H9 (cell line): ENCODE results near the gene ZNF582. TPM values are rescaled to one million over a fixed set of nuclear protein-coding genes. Genes with fewer than 3 reads are reported as not detected.

Experiments
- DNase-seq: peaks from one replicate; pipeline ENCODE4 v3.0.0-alpha.2; 2017
- H2AFZ ChIP-seq: one replicate; pipeline ENCODE4 v1.6.1; 2013; ENCODE audit warnings: mild to moderate bottlenecking, low read length, control low read depth, moderate library complexity
- H2AK5ac ChIP-seq: 2 replicates; pipeline ENCODE4 v1.6.1; 2013; ENCODE audit warnings: low read length, control low read depth, mixed read lengths; ENCODE audit not compliant: insufficient read length
- H2BK120ac ChIP-seq: one replicate; pipeline ENCODE4 v1.6.1; 2013; ENCODE audit warnings: low read depth, mild to moderate bottlenecking, low read length, control low read depth, inconsistent platforms; ENCODE audit not compliant: poor library complexity, severe bottlenecking
- H2BK12ac ChIP-seq: 2 replicates; pipeline ENCODE4 v1.6.1; 2013; ENCODE audit warnings: low read length, control low read depth, mixed read lengths, low read depth; ENCODE audit not compliant: insufficient read length
- H2BK15ac ChIP-seq: 2 replicates; pipeline ENCODE4 v1.6.1; 2013; ENCODE audit warnings: low read depth, low read length, control low read depth
- H2BK20ac ChIP-seq: one replicate; pipeline ENCODE4 v1.6.1; 2013; ENCODE audit warnings: low read depth, mild to moderate bottlenecking, low read length, control low read depth, inconsistent platforms; ENCODE audit not compliant: poor library complexity, severe bottlenecking
- H2BK5ac ChIP-seq: 2 replicates; pipeline ENCODE4 v1.6.1; 2013; ENCODE audit warnings: low read length, control low read depth, mixed read lengths; ENCODE audit not compliant: insufficient read length
- H3K14ac ChIP-seq: 2 replicates; pipeline ENCODE4 v1.6.1; 2013; ENCODE audit warnings: low read length, control low read depth; ENCODE audit not compliant: insufficient read depth
- H3K18ac ChIP-seq: 2 replicates; pipeline ENCODE4 v1.6.1; 2013; ENCODE audit warnings: low read depth, mild to moderate bottlenecking, mixed read lengths, low read length, control low read depth; ENCODE audit not compliant: insufficient read length
- H3K23ac ChIP-seq: 2 replicates; pipeline ENCODE4 v1.6.1; 2013; ENCODE audit warnings: low read length, control low read depth, mixed read lengths, low read depth; ENCODE audit not compliant: insufficient read length
- H3K23me2 ChIP-seq: 2 replicates; pipeline ENCODE4 v1.6.1; 2013; ENCODE audit warnings: low read depth, mild to moderate bottlenecking, mixed read lengths, low read length, control low read depth; ENCODE audit not compliant: insufficient read length, poor library complexity, severe bottlenecking
- H3K27ac ChIP-seq: 2 replicates; pipeline ENCODE4 v1.5.1; 2013; ENCODE audit warnings: low read length, control low read depth, mixed read lengths, low read depth; ENCODE audit not compliant: insufficient read length
- H3K27me3 ChIP-seq: 2 replicates; pipeline ENCODE4 v1.6.1; 2013; ENCODE audit warnings: low read length, control low read depth, inconsistent platforms; ENCODE audit not compliant: insufficient read depth
- H3K4ac ChIP-seq: 2 replicates; pipeline ENCODE4 v1.6.1; 2013; ENCODE audit warnings: low read depth, mild to moderate bottlenecking, control low read depth, inconsistent platforms, low read length, moderate library complexity
- H3K4me1 ChIP-seq: 2 replicates; pipeline ENCODE4 v1.6.1; 2013; ENCODE audit warnings: low read length, control low read depth, inconsistent platforms; ENCODE audit not compliant: insufficient read depth
- H3K4me2 ChIP-seq: 2 replicates; pipeline ENCODE4 v1.6.1; 2013; ENCODE audit warnings: low read length, control low read depth, mixed read lengths; ENCODE audit not compliant: insufficient read length, insufficient read depth
- H3K56ac ChIP-seq: 2 replicates; pipeline ENCODE4 v1.6.1; 2013; ENCODE audit warnings: low read depth, mild to moderate bottlenecking, mixed read lengths, low read length, control low read depth; ENCODE audit not compliant: insufficient read length
- H3K79me1 ChIP-seq: 2 replicates; pipeline ENCODE4 v1.6.1; 2013; ENCODE audit warnings: low read depth, mild to moderate bottlenecking, moderate library complexity, low read length, control low read depth, inconsistent platforms; ENCODE audit not compliant: insufficient read depth, poor library complexity, severe bottlenecking
- H3K79me2 ChIP-seq: 2 replicates; pipeline ENCODE4 v1.6.1; 2013; ENCODE audit warnings: low read length, control low read depth, inconsistent platforms; ENCODE audit not compliant: insufficient read depth
- H3K9ac ChIP-seq: 2 replicates; pipeline ENCODE4 v1.6.1; 2013; ENCODE audit warnings: low read length, control low read depth, mixed read lengths; ENCODE audit not compliant: insufficient read length; ENCODE audit errors: extremely low read depth
- H3K9me3 ChIP-seq: one replicate; pipeline ENCODE4 v1.6.1; 2013; ENCODE audit warnings: low read depth, low read length, inconsistent platforms; ENCODE audit not compliant: control insufficient read depth
- H3T11ph ChIP-seq: one replicate; pipeline ENCODE4 v1.6.1; 2013; ENCODE audit warnings: mild to moderate bottlenecking, low read length, control low read depth, inconsistent platforms
- H4K20me1 ChIP-seq: one replicate; pipeline ENCODE4 v1.6.1; 2013; ENCODE audit not compliant: control insufficient read depth, insufficient read length, insufficient read depth
- H4K5ac ChIP-seq: 2 replicates; pipeline ENCODE4 v1.6.1; 2013; ENCODE audit warnings: low read depth, mild to moderate bottlenecking, mixed read lengths, low read length, control low read depth; ENCODE audit not compliant: insufficient read length
- H4K8ac ChIP-seq: replicated peaks from 2 replicates; pipeline ENCODE4 v1.6.1; 2013; ENCODE audit warnings: low read length, control low read depth, mixed read lengths, low read depth; ENCODE audit not compliant: insufficient read length
- H4K91ac ChIP-seq: 2 replicates; pipeline ENCODE4 v1.6.1; 2013; ENCODE audit warnings: low read depth, mild to moderate bottlenecking, moderate library complexity, mixed read lengths, low read length, control low read depth; ENCODE audit not compliant: insufficient read length
- H3K27ac Mint-ChIP-seq, 3 experiments: 2 replicates in 2 of 3; 3 replicates in 1 of 3; pipeline ENCODE4 v1.8.0; 2020 to 2021; ENCODE audit warnings: mixed read lengths in 3 of 3, mild to moderate bottlenecking in 1 of 3, moderate library complexity in 1 of 3
- H3K27me3 Mint-ChIP-seq: 2 replicates; pipeline ENCODE4 v1.8.0; 2021; ENCODE audit warnings: low read depth, mild to moderate bottlenecking, moderate library complexity, mixed read lengths
- H3K36me3 Mint-ChIP-seq, 3 experiments: 2 replicates in 2 of 3; 3 replicates in 1 of 3; pipeline ENCODE4 v1.8.0; 2020 to 2021; ENCODE audit warnings: low read depth in 3 of 3, mixed read lengths in 3 of 3; ENCODE audit not compliant: insufficient read depth in 1 of 3
- H3K4me1 Mint-ChIP-seq, 2 experiments: 2 replicates each; pipeline ENCODE4 v1.8.0; 2020; ENCODE audit warnings: mixed read lengths in 2 of 2
- H3K4me3 Mint-ChIP-seq, 2 experiments: 2 replicates in 1 of 2; 3 replicates in 1 of 2; pipeline ENCODE4 v1.8.0; 2020 to 2021; ENCODE audit warnings: mild to moderate bottlenecking in 2 of 2, mixed read lengths in 2 of 2, moderate library complexity in 1 of 2
- H3K9me3 Mint-ChIP-seq, 2 experiments: 2 replicates in 1 of 2; 3 replicates in 1 of 2; pipeline ENCODE4 v1.8.0; 2020; ENCODE audit warnings: mild to moderate bottlenecking in 2 of 2, mixed read lengths in 2 of 2, moderate library complexity in 1 of 2
- CTCF ChIP-seq: fragments of 200-600 bp; sonication (generic); conservative IDR thresholded peaks from 3 replicates; pipeline ENCODE4 v1.8.0; 2021; ENCODE audit warnings: antibody characterized with exemption, mild to moderate bottlenecking
- WGBS: extraction: QIAGEN DNeasy Blood & Tissue Kit; methylation state at CpG from one replicate; pipeline ENCODE4 v1.1.7; 2013; ENCODE audit warnings: missing lambda C conversion rate, low lambda C conversion rate, mixed read lengths; ENCODE audit not compliant: insufficient read length; ENCODE audit errors: extremely low coverage; 5-methylcytosine and 5-hydroxymethylcytosine counted together
- total RNA-seq: library from RNA; stranded (reverse); gene quantifications from 2 replicates; pipeline ENCODE4 v1.2.1, GENCODE V29; 2021

The ZNF582 gene
- total RNA-seq, 1 experiment from 2014 or later = 4.4 TPM

- Histone ChIP-seq H3K27me3 (no peaks in the 10 kb centered on the region), H2AFZ (no peak overlapping the region), H3K14ac (no peak overlapping the region), H3K4ac (no peak overlapping the region), H4K8ac (no peak overlapping the region), H3K9ac (no peak overlapping the region), H3K4me1 (no peaks in the 10 kb centered on the region), H2BK12ac (no peak overlapping the region), H4K5ac (no peak overlapping the region), H2BK15ac (no peak overlapping the region), H4K20me1 (no peaks in the 10 kb centered on the region), H3K4me2 (no peak overlapping the region), H2BK120ac (no peak overlapping the region), H2BK5ac (no peak overlapping the region), H3K18ac (no peak overlapping the region), H3T11ph (no peak overlapping the region), H4K91ac (no peak overlapping the region), H3K79me1 (no peaks in the 10 kb centered on the region), H3K27ac (no peak overlapping the region), H3K23me2 (no peaks in the 10 kb centered on the region), H3K9me3 (no peaks in the 10 kb centered on the region), H3K23ac (no peak overlapping the region), H3K79me2 (no peaks in the 10 kb centered on the region), H2AK5ac (no peak overlapping the region), H3K56ac (no peak overlapping the region), H2BK20ac (no peak overlapping the region)
- Mint-ChIP-seq H3K36me3 (peaks cover 0 to 6% (median 0%) of the 10 kb centered on the region in 3 experiments; a peak in 2 of 7 replicates), H3K4me3 (no peak overlapping the region), H3K4me1 (peaks cover 6 to 24% of the 10 kb centered on the region in 2 experiments), H3K27me3 (peaks cover 6% of the 10 kb centered on the region), H3K27ac (no peak overlapping the region), H3K9me3 (peaks cover 39 to 68% of the 10 kb centered on the region in 2 experiments)
- peak; percentile 81 for TF ChIP-seq CTCF
- no peak for DNase-seq
- WGBS = no CpG with 5 or more reads among the region's 8 CpGs
These were observed 42.8 kb downstream of the ZNF582 start for GRCh38 chr19:56350416-56351045.
